HPDE6-E6E7 (cell line): ENCODE measurements around the gene SGMS2.

Source experiments
- DNase-seq: peaks from one replicate; pipeline ENCODE4 v3.0.0; 2011; ENCODE audit warnings: missing footprints; ENCODE audit errors: extremely low spot score

The SGMS2 gene

DNA sequence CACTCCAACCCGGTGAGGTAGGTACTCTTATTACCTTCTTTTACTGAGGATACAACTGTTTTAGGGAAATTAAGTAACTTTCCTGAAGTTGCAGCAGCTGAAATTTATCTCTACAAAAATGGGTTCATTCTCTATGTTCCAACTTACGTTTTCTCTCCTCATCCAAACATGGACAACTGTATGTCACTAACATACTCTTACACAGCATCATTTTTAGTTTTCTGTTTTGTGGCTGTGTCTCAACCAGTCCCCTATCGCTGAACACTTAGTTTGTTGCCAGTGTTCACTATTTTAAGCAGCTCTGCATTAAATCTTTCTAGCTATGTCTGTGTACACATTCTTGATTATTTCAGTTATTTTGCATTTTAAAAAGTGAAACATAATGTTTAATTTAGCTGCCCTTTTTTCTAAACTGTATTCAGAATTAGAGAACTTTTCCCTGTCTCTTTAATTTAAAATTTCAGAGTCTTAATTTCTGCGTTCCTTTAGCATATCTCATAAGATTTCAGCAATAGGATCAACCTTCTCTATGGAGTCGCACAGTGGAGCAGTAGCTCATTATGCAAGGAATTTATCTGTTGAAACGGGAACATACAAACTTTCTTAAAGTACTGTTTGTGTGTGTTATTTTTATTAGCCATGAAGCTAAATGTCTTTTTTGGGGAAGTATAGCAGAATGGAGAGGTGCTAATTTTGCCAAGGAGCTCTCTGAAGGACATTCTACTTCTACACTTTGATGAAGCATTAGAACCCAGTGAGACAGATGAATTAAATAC is 3.8 kb downstream of the SGMS2 start:
- no peak for DNase-seq

DNA sequence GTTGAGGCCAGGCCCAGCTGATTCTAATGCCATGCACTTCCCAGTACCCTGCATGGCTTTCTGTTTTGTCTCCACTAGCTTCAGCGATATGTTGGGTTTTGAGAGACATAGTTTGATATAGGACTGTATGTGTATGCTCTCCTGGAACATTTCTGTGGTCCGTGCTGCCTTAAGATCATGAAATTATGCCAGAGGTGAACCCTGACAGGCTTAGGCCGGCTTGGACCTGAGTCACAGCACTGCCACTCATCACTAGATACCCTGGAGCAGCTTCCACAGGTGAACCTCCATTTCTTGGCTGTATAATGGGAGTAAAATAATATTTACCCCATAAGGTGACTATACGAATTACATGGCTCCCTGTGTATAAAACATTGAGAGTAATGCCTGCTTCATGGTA is 6.4 kb downstream of the SGMS2 start:
- no peak for DNase-seq

DNA sequence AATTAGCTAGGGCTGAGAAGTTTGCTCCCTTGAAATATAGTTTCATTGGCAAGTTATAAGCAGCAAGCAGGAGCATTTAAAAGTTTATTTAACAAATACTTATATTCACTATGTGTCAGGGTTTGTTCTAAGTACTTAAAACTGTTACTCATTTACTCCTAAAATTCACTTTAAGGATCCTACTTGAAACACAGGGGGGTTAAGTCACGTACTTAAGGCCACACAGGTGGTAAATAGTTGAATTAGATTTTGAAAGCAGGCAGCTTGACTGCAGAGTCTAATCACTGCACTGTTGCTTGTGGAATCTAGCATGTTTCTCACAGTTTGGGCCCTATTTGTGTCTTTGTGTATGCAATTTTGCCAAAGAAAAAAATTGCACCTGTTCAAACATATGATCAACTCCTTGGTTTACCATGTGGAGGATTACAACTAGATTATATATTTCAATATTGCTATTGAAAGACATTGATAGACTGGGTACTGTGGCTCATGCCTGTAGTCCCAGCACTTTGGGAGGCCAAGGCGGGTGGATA is 7.6 kb downstream of the SGMS2 start:
- no peak for DNase-seq

DNA sequence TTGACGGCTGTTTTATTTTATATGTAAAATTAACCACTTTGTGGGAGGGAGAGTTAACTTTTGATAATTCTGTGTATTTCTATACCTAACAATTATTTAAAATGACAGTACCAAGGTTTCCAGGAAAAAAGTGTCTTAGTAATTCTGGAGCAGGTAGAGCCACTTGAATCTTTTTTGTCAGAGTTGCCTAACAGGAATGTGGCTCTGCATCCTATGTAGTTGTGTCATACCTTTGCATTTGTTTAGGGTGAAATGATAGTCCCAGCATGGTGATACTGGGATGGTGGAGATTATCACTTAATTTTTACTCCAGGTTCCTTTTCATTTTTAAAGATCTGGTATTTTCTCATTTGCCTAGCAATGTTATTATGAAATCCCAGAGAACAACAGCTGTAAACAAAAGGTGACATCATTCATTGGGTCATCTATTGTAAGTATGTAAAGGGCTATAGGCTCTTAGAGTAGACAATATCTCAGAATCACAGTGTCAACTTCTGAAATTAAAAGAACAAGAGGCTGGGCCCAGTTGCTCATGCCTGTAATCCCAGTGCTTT is 9.6 kb downstream of the SGMS2 start:
- DNase-seq, result no peak

DNA sequence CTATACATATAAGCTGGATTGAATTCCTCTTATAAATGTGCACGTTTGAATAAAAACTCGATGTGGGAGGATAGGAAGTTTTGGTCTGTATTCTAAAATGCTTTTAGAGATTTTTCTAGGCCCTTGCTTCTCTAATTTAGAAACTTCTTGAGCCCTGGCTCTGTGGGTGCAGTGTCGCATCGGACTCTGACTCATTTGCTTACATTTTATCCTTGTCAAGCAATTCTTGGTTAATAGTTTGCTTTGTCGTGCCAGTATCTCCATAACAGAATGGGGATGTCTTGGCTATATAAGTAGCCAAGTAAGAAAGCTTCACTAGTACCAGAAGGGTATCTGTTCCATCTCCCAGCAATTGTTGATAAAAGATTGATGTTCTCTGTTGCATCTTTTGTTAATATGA is 10.7 kb downstream of the SGMS2 start:
- DNase-seq, result no peak

DNA sequence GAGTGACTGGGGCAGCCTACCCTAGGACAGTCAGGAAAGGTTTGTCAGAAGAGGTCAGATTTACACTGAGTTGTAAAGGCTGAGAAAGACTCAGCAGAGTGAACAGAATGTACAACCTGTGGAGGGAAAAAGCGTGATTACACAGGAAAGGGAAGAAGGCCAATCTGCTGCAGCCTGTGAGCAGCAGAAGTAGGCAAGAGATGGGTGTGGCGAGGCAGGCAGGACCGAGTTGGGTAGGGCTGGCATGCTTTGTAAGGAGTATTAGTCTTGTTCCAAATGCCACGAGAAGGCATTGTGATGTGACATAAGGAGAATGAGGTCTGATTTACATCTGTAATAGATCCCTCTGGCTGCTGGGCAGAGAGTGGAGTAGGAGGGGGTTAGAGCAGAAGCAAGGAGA is 12.6 kb downstream of the SGMS2 start:
- no peak for DNase-seq

DNA sequence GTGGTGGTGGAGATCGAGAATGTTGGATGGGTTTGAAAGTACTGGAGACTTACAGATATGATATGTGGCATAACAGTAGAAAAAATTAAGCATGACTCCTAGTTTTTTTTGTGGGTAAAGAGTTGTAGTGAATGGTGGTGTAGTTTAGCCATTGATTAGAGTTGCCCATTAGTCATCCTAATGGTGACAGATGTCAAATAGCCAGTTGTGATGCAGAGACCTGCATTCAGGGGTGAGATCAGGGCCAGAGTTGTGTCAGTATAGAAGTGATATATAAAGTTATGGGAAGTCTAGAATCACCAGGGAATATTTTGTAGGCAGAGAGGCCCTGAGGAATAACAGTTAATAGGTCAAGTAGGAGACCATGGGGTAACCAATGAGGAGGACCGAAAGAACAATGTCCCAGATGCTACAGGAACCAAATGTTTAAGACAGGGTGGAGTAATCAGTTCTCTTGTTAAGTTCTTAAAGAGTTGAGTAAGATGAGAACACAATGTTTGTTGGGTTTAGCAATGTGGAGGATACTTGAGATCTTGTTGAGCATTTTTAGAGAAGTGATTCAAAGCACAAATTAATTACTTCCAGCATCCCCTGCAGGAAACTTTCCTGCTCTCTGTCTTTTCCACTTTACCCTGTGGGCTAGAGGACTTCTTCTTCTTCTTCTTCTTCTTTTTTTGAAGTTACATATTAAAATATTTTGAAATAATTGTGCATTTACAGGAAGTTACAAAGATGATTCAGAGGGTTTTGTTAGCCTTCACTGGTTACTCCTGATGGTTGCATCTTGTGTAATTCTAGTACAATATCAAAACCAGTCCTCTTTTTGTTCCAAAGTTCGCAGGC is 13.3 kb downstream of the SGMS2 start:
- DNase-seq, result no peak

DNA sequence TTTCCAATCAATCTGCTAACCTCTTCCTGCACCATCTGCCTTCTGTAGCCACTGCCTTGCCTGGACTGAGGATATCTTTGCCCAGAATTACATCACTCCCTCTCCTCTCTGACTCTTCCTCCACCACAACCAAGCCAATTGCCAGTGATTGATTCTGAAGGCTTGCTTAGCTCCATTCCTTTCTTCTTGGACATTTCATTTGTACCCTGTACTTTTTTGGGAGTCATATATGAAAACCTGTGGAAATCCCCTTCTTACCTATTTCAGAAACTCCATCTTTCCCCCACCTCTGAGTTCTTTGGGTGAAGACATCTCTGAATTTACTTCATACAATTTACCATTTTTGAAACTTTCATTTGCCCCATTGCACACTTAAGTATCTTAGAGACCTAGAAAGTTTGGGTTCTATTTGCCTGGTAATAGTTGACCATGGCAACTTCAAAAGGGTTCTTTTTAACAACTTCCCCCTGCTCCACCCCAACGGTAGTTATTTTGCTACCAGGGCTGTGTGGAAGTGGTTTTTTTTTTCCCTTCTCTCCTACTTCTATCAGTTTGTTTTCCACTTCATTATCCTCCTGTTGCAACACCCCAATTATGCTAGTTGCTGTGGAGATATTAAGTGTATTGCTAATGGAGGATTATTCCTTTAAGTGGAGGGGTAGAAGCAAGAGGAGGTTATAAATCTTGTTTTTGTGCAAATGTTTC is 14.3 kb downstream of the SGMS2 start:
- DNase-seq, result no peak

DNA sequence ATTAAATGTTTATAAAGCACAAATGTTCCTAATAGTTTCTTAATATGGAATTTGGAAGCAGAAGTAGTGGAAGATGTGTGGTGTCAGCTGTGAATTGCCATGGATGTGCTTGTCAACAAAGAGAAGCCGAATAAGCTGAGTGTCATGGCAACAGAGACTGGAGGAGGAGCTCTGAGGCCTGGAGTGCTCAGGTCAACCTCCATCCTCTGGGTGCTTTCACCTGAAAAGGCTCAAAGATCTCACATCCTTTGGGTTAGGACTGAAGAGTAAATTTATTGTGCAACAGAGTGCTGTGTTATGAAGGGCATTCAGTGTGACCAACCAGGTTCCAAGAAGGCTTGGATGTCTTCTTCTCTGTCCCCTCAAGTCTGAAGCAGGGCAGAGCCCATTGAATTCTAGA is 18.7 kb downstream of the SGMS2 start:
- DNase-seq, result no peak

DNA sequence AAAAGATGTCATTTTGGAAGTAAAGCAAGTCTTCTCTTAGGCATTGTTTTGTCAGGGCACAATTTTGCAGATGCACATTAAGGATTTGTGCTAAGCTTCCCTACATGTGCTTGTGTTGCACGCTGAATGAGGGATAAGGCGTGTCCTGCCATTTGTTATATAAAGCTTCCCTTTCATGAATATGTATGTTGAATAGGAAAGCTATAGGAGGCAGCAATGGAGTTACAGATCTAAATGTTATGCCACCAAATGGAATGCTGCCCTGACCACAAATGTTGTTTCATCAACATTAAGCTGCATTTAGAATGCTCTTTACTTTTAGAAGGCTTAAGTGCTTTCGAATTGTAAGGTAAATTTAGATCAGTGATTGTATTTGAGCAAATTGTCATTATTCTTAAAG is 20.9 kb downstream of the SGMS2 start:
- no peak for DNase-seq

DNA sequence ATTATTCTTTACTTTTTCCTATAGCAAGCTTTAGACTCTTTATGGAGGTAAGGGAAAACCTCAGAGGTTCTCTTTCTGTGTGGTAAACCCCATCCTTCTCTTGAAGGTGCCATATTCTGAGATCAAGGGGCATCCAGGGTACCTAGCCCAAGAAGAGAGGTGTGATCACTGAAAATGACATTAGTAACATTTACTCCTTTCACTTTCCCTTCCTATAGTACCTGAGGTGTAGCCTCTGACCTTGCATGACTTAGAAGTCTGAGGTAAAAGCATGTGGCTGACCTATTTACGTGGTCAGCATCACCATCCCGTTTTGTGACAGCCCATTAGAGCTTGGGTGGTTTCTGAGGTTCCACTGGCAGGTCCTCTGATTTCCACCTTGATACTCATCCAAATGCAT is 25.7 kb downstream of the SGMS2 start:
- DNase-seq, result no peak

DNA sequence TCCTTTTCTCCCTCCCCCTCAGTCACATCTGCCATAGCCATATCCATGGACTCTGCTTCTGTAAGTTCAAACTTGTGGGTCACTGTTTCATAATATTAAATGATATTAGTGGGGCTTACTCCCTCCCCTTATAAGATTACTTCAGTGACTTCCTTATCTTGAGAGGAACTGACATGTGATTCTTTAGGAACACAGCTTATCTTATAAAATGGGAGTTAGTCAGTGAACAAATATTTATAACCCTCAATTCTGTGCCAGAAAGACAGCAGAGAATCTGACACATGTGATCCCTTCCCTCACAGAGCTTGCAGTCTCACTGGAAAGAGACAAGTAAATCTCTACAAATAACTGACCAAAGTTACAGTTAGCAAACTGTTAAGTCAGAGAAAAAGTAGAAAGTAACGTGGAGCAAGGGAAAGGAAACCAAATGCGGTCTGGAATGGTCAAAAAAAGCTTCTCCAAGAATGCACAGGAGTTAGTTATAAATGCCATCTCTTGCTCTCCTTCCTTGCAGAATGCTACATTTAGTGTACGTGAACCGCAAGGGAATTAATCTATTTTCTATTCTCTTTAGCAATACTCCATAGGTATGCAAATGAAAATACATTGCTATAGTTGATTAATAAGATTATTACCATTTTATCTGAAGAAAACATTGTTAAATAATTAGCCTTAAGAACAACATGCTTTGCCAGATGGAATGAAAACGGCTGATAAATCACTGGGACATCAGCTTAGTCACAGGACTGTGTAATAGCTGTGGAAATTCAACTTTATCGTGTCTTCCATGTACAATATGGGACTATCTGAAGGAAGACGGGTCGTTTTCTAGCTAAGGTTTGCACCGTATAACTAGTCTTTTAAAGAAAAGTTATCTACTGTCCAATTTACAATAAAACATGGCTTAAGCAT is 29.0 kb downstream of the SGMS2 start:
- DNase-seq, result no peak

DNA sequence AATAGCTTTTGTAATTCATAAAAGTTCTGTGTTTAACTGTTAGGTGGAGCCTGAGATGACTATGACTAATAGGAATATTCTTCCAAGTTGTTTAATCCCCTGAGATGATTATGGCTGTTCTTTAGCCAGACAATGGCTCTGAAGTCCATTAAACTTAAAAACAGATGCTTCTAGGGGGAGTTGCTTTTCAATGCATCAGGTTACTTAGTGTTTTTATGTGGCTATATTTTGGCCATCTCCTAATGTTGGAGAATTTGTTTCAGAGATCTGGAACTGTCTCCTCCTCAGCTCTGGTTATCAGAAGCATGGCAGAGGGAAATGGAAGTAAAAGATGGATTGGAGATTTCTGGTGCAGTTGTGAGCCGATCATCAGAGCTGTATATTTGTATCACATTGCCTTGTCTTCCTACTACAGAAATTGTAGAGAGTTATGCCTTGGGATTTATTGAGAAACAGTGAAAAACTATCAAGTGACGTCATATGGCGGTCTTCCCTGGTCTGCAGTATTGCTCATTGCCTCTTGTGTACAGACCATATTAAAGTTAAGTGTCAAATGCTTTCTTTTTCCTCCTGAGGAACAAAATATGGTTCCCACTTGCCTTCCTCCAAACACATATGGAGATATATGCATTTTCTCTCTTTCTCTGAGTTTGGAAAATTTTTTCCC is 29.8 kb downstream of the SGMS2 start:
- no peak for DNase-seq

DNA sequence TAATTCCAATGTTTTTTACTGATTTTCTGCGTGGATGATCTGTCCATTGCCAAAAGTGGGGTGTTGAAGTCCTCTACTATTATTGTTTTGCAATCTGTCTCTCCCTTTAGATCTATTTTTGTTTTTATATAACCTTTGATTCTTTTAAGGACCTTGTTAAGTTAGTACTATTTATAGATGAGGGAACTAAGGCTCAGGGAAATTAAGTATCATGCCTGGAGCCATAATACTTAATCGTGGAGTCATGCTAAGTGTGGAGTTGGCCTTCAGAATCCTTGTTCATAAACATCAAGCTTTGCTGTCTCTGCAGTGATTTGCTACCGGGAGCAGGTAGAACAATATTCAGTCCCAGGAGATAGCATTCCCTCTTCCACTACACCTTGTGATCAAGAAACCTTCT is 31.0 kb downstream of the SGMS2 start:
- no peak for DNase-seq

DNA sequence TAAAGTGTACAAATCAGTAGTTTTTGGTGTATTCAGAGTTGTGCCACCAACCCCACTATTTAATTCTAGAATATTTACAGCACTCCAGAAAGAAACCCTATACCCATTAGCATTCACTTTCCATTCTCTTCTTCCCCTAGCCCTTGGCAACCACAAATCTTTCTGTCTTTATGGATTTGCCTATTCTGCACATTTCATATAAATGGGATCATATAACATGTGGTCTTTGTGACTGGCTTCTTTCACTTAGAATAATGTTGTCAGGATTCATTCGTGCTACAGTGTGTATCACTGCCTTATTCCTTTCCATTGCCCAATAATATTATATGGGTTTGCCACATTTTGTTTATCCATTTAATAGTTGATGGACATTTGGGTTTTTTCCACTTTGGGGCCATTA is 32.2 kb downstream of the SGMS2 start:
- no peak for DNase-seq

DNA sequence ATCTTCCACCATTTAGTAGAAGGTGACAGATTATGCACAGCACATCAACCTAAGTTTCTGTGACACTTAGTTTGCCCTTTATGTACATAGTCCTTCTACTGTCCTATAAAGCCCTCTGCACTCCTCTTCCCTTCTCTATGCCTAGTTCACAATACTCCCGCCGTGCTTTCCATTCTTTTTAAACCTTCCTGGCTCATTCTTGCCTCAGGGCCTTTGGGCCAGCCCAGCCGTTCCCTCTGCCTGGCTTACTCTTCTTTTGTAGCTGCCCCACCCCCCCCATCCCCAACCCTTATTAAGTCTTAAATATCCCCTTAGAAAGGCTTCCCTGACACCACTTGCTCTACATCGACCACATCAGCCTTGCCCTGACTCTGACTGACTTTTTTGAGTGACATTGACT is 33.0 kb downstream of the SGMS2 start:
- DNase-seq, result no peak

DNA sequence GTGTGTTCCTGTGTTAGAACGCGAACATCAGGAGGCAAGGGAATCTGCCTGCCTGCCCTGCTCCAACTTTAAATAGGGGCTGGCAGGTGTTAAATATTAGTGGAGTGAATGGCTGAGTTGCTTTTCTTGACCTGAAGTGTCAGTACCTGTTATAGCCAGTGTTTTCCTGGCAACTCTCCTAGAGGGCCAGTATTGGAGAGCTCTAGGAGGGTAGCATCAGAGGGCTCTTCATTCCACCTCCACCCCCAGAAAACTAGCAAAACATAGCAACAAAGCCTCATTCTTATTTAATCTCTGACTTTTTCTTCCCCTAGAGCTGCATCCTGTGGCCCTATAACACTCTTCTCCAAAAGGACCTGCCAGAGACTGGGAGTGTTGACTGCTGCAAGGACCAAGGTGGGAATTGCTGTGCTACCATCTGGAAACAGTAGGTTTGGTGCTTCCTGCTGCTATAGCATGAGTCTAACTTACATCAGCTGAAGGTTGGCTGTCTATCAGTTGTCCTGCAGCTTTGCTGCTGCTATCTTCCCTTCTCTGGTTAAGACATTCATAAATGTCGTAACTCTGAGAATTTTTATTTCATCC is 33.5 kb downstream of the SGMS2 start:
- no peak for DNase-seq

DNA sequence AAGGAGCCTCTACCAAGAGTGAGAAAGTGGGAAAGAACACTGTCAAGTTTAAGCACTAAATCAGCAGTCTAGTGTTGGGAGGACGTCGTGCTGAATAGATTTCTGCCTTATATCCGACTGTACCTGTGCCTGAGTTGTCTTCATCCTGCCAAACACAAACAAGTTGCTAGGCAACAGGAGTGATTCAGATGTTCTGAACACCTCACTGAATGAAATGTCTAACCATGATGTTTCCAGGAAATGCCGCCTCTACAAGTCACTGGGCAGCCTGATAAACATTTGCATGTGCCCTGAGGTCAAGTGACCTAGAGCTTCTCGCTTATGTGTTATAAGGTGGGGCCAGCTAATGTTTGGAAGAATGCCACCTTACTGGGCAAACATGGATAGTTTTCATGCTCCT is 37.9 kb downstream of the SGMS2 start:
- peak; percentile 86 for DNase-seq

DNA sequence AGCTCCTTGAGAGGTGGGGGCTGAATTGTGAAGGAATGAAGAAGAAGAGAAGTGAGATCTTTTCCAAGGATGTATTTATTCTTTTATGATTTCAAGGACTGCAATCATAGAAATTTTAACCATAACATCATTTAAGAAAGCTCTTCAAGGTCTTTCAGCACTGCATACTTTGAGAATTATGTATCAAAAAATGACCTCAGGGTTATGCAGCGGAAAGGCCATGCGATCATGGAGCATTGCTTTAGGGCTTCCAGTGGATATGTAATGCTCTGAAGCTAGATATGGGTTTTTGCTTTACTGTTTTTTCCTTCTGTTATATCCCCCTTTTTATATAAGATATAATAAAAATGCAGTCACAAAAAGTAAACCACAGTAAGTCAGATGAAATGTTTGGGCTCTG is 38.7 kb downstream of the SGMS2 start:
- DNase-seq, result no peak

DNA sequence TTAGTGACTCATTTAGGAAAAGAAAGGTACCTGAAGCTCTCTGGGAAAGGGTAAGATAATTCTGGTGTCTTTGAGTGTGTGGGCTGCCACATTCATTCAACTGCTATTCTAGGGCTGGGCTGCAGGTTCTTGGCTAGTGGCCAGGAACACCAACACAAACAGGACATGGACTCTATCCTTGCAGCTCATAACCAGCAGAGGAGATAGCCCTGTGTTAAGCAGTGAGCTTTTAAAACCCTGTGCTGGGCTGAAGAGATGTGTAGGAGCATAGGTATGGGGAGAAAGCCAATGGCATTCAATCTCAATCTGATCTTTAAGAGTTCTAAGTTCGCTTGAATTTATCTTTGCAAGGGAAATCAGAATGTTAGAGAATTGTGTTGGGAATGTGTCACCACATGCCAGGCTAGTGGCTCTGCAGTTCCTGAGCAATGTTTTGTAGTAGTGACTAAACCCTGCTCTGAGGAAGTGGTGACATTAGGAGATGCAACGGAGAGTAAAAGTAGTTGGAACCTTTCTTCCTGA is 39.2 kb downstream of the SGMS2 start:
- DNase-seq, result peak; percentile 31
